ENCODE results near the gene JDP2.

DNA sequence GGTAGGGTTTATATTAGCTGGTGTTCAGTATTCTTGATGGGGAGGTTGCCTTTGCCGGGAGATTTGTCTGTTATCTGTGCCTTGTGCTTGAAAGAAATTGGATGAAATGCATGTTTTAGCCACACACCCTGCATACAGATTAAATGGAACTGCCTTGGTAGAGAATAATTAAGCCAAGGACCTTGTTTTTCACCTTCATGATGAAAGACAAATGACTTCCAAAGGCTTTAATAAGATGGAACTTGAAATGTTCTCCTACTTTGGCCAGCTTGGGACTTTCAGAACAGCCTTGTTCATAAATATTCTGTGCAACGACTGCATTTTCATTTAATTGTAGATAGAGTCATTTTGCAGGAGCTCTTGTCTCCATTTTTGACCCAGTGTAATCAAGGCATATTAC lies 21.2 kb downstream of the JDP2 start:
- TF ChIP-seq ELF4 (IDR thresholded peaks at IDR 0.05) (no peak), NFRKB (IDR thresholded peaks at IDR 0.05) (no peak), SP1 (IDR thresholded peaks at IDR 0.05) (no peak), ZNF384 (IDR thresholded peaks at IDR 0.05) (no peak), FOXK2 (IDR thresholded peaks at IDR 0.05) (no peak), SUZ12 (IDR thresholded peaks at IDR 0.05) (no peak), LEF1 (IDR thresholded peaks at IDR 0.05; ENCODE audit: borderline replicate concordance) (no peak), TARDBP (IDR thresholded peaks at IDR 0.05) (no peak), FOXA1 (IDR thresholded peaks at IDR 0.05) (no peak)
- TF ChIP-seq, protein P1, sequence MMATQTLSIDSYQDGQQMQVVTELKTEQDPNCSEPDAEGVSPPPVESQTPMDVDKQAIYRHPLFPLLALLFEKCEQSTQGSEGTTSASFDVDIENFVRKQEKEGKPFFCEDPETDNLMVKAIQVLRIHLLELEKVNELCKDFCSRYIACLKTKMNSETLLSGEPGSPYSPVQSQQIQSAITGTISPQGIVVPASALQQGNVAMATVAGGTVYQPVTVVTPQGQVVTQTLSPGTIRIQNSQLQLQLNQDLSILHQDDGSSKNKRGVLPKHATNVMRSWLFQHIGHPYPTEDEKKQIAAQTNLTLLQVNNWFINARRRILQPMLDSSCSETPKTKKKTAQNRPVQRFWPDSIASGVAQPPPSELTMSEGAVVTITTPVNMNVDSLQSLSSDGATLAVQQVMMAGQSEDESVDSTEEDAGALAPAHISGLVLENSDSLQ (IDR thresholded peaks at IDR 0.05) = no peak

All from HEK293T (cell line).